ENCODE data around the gene DGKI.

Gene DGKI

DNA sequence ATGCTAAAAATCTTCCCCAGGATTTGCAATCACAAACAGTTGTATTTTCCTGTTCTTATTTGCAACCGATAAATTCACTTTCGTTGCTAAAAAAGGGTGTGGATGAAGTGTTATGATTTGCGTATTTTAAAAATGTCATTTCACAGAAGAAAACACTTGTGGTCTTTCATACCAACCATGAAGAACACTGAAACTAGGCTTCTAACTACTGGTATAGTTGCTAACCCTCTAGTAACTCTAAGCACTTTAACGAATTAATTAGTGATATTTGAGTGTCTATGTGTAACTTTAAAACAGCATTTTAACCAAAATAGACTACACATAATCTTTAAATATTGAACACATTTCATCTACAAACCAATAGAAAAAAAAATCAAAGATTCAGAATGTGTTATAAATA lies 315.1 kb downstream of the DGKI start:
- Histone ChIP-seq H3K9me3 (ENCODE audit: insufficient read depth, low read length) (no peaks in the 10 kb centered on the region), H2AFZ (ENCODE audit: low read depth, low read length) (no peak overlapping the region), H3K36me3 (replicated peaks; ENCODE audit: low read depth, low read length) (no peaks in the 10 kb centered on the region), H3K27ac (ENCODE audit: low read length) (no peak overlapping the region), H3K79me2 (ENCODE audit: low read length) (no peaks in the 10 kb centered on the region), H3K9ac (ENCODE audit: low read length) (no peak overlapping the region), H3K4me1 (ENCODE audit: low read length) (no peaks in the 10 kb centered on the region), H3K27me3 (ENCODE audit: low read depth, low read length) (peaks cover 7% of the 10 kb centered on the region), H3K4me2 (ENCODE audit: low read length) (no peak overlapping the region), H4K20me1 (ENCODE audit: insufficient read depth, low read length) (no peaks in the 10 kb centered on the region), H3K4me3 (ENCODE audit: low read length) (no peak overlapping the region)
- TF ChIP-seq, protein P1, sequence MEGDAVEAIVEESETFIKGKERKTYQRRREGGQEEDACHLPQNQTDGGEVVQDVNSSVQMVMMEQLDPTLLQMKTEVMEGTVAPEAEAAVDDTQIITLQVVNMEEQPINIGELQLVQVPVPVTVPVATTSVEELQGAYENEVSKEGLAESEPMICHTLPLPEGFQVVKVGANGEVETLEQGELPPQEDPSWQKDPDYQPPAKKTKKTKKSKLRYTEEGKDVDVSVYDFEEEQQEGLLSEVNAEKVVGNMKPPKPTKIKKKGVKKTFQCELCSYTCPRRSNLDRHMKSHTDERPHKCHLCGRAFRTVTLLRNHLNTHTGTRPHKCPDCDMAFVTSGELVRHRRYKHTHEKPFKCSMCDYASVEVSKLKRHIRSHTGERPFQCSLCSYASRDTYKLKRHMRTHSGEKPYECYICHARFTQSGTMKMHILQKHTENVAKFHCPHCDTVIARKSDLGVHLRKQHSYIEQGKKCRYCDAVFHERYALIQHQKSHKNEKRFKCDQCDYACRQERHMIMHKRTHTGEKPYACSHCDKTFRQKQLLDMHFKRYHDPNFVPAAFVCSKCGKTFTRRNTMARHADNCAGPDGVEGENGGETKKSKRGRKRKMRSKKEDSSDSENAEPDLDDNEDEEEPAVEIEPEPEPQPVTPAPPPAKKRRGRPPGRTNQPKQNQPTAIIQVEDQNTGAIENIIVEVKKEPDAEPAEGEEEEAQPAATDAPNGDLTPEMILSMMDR (IDR thresholded peaks at IDR 0.05; ENCODE audit: low read depth, low read length), result no peak
- TF ChIP-seq EZH2phosphoT487 (IDR thresholded peaks at IDR 0.05; ENCODE audit: low read depth), result no peak

DNA sequence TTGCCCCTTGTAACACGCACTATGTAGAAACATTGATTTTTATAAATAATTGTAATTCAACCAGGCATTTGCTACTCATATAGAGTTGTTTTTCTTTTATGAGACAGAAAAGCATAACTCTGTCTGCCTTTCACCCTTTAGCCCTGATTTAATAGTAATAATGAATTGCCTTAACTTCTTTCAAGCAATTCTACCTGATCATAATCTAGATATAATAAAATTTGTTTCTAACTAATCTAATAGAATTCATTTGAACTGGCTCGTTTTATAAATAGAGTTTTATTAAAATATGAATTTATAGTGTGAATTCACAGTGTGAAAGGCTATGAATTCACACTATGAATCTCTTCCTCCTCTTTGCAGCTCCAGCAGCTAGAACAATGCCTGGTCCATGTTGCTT lies 319.1 kb downstream of the DGKI start:
- Histone ChIP-seq H3K79me2 (ENCODE audit: low read length) (no peaks in the 10 kb centered on the region), H3K36me3 (replicated peaks; ENCODE audit: low read depth, low read length) (no peaks in the 10 kb centered on the region), H3K4me1 (ENCODE audit: low read length) (no peaks in the 10 kb centered on the region), H2AFZ (ENCODE audit: low read depth, low read length) (no peak overlapping the region), H3K27ac (ENCODE audit: low read length) (no peak overlapping the region), H3K4me3 (ENCODE audit: low read length) (no peak overlapping the region), H3K9ac (ENCODE audit: low read length) (no peak overlapping the region), H4K20me1 (ENCODE audit: insufficient read depth, low read length) (no peaks in the 10 kb centered on the region), H3K9me3 (ENCODE audit: insufficient read depth, low read length) (no peaks in the 10 kb centered on the region), H3K4me2 (ENCODE audit: low read length) (no peak overlapping the region), H3K27me3 (ENCODE audit: low read depth, low read length) (peaks cover 4% of the 10 kb centered on the region; the same call in 1 of the 2 replicates)
- no peak for TF ChIP-seq EZH2phosphoT487 (IDR thresholded peaks at IDR 0.05; ENCODE audit: low read depth)
- TF ChIP-seq, protein P1 (IDR thresholded peaks at IDR 0.05; ENCODE audit: low read depth, low read length), result no peak

DNA sequence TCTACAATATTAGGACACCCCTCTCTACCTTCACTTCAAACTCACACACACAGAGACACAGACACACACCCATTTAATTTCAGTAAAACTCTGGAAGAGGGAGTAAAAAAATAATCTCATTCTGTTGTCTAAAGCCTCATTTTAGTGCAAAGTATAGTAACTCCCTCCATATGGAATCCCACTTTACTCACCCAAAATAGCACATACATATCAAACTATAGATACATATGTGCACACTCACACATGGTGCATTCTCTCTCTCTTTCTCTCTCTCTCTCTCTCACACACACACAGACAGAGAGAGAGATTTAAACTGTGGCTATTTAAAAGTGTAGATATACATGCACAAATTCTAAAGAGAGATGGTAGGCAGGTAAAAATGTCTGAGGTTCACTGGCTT lies 323.6 kb downstream of the DGKI start:
- TF ChIP-seq EZH2phosphoT487 (IDR thresholded peaks at IDR 0.05; ENCODE audit: low read depth), result no peak
- TF ChIP-seq, protein P1 (IDR thresholded peaks at IDR 0.05; ENCODE audit: low read depth, low read length), result no peak
- H3K4me2 ChIP-seq (ENCODE audit: low read length), result no peak overlapping the region
- H3K9me3 ChIP-seq (ENCODE audit: insufficient read depth, low read length), result no peaks in the 10 kb centered on the region
- no peaks in the 10 kb centered on the region for H3K4me1 ChIP-seq (ENCODE audit: low read length)
- H4K20me1 ChIP-seq (ENCODE audit: insufficient read depth, low read length), result no peaks in the 10 kb centered on the region
- peaks cover 4% of the 10 kb centered on the region for H3K27me3 ChIP-seq (ENCODE audit: low read depth, low read length)
- H3K36me3 ChIP-seq (replicated peaks; ENCODE audit: low read depth, low read length), result no peaks in the 10 kb centered on the region
- no peaks in the 10 kb centered on the region for H3K79me2 ChIP-seq (ENCODE audit: low read length)
- H3K4me3 ChIP-seq (ENCODE audit: low read length), result no peak overlapping the region
- H3K9ac ChIP-seq (ENCODE audit: low read length), result no peak overlapping the region
- no peak overlapping the region for H3K27ac ChIP-seq (ENCODE audit: low read length)
- no peak overlapping the region for H2AFZ ChIP-seq (ENCODE audit: low read depth, low read length)

DNA sequence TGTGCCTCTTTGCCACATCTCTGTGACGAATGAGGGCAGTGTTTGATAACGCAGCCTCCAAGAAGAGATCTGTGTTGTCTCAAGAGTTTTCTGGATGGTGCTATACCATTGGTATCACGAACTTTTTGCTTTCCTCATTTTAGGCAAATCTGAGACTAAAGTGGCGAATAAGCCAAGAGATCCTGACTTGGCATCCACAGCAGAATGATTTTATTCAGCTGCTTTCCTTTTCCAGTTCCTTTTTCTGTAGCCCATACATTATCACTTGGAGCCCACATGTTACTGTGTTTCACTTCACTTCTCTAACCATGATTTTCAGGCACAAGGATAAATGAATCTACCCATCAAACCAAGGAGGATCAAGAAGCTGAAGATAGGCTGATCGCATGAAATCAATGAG lies 325.3 kb downstream of the DGKI start:
- Histone ChIP-seq H3K4me2 (ENCODE audit: low read length) (no peak overlapping the region), H3K9ac (ENCODE audit: low read length) (no peak overlapping the region), H3K79me2 (ENCODE audit: low read length) (no peaks in the 10 kb centered on the region), H3K27me3 (ENCODE audit: low read depth, low read length) (no peaks in the 10 kb centered on the region; the same call in none of the 2 replicates), H3K4me3 (ENCODE audit: low read length) (no peak overlapping the region), H3K36me3 (replicated peaks; ENCODE audit: low read depth, low read length) (no peaks in the 10 kb centered on the region), H4K20me1 (ENCODE audit: insufficient read depth, low read length) (no peaks in the 10 kb centered on the region), H3K27ac (ENCODE audit: low read length) (no peak overlapping the region), H2AFZ (ENCODE audit: low read depth, low read length) (no peak overlapping the region), H3K4me1 (ENCODE audit: low read length) (no peaks in the 10 kb centered on the region), H3K9me3 (ENCODE audit: insufficient read depth, low read length) (no peaks in the 10 kb centered on the region)
- no peak for TF ChIP-seq EZH2phosphoT487 (IDR thresholded peaks at IDR 0.05; ENCODE audit: low read depth)
- TF ChIP-seq, protein P1 (IDR thresholded peaks at IDR 0.05; ENCODE audit: low read depth, low read length), result no peak
